Colonic mucosa (tissue), 4 donors: ENCODE data around the gene VDAC2. TPM values are rescaled to one million over a fixed set of nuclear protein-coding genes. Genes with fewer than 3 reads are reported as not detected.

ENCODE experiments used
- DNase-seq: peaks from one replicate; pipeline ENCODE4 v3.0.0-alpha.2; 2020
- H3K27ac ChIP-seq: fragments of 200-600 bp; one replicate; pipeline ENCODE4 v1.8.0; 2021
- H3K27me3 ChIP-seq: fragments of 200-600 bp; one replicate; pipeline ENCODE4 v1.8.0; 2021
- H3K36me3 ChIP-seq: fragments of 200-600 bp; one replicate; pipeline ENCODE4 v1.8.0; 2021
- H3K4me1 ChIP-seq: fragments of 200-600 bp; one replicate; pipeline ENCODE4 v1.8.0; 2021; ENCODE audit warnings: mild to moderate bottlenecking
- H3K4me3 ChIP-seq: fragments of 200-600 bp; one replicate; pipeline ENCODE4 v1.8.0; 2021
- H3K9ac ChIP-seq, 2 donors: one replicate each; pipeline ENCODE4 v1.7.0; 2013; ENCODE audit warnings: control low read depth in 2 of 2, low read depth in 2 of 2, low read length in 2 of 2
- H3K9me3 ChIP-seq: fragments of 200-600 bp; one replicate; pipeline ENCODE4 v1.8.0; 2021
- CTCF ChIP-seq: fragments of 200-600 bp; IDR thresholded peaks from one replicate; pipeline ENCODE4 v1.8.0; 2022; ENCODE audit warnings: antibody characterized with exemption, mild to moderate bottlenecking
- intact Hi-C: fragments of 100-400 bp; cut with DNase I; formaldehyde crosslinking; loops from one replicate; pipeline ENCODE4 v1.14.1; 2022
- total RNA-seq, 2 donors: library from RNA; stranded (reverse); fragmentation: NEBNext Ultra II Directional in 1 of 2; extraction: Animal tissue kit (Norgen Biotek cat#: 25700) in 1 of 2; gene quantifications; one replicate each; pipeline ENCODE4 v1.2.1, GENCODE V29; 2021
- donor health status: healthy.
- donor health status: DM: no; HTN: no; CAD: no.
- donor health status: DM: no; HTN: no; CAD: no.

VDAC2 gene
- total RNA-seq, 2 donors from 2014 or later = 314 to 430 TPM

GRCh38 chr10:75231672-75232581, 21.3 kb downstream of the VDAC2 start:
- H3K36me3 ChIP-seq = peaks cover 5% of the 10 kb centered on the region
- H3K4me1 ChIP-seq = no peaks in the 10 kb centered on the region
- H3K4me3 ChIP-seq = no peak overlapping the region
- no peaks in the 10 kb centered on the region for H3K27me3 ChIP-seq
- H3K9me3 ChIP-seq = no peaks in the 10 kb centered on the region
- H3K9ac ChIP-seq = no peak overlapping the region
- TF ChIP-seq CTCF = no peak
- H3K27ac ChIP-seq = no peak overlapping the region
- DNase-seq = no peak
- intact Hi-C loops = loop anchor here (2.0 to 10.0 kb wide), 3 partner anchors 43 to 987 kb away; a partner anchor contains a TSS

- no peaks in the 10 kb centered on the region for H3K9me3 ChIP-seq
- H3K4me1 ChIP-seq = no peaks in the 10 kb centered on the region
- intact Hi-C loops = loop anchor here (5.0 to 10.0 kb wide), 2 partner anchors 126 to 989 kb away; a partner anchor contains a TSS
- peaks cover 5% of the 10 kb centered on the region for H3K36me3 ChIP-seq
- peak overlapping the region; percentile 8 for H3K4me3 ChIP-seq
- peak; percentile 42 for DNase-seq
- H3K27ac ChIP-seq = peak overlapping the region; percentile 64
- no peak for TF ChIP-seq CTCF
- H3K27me3 ChIP-seq = no peaks in the 10 kb centered on the region
- peak overlapping the region; percentile 51 to 61 for H3K9ac ChIP-seq
Measured at GRCh38 chr10:75233444-75234016, 22.9 kb downstream of the VDAC2 start.

DNA sequence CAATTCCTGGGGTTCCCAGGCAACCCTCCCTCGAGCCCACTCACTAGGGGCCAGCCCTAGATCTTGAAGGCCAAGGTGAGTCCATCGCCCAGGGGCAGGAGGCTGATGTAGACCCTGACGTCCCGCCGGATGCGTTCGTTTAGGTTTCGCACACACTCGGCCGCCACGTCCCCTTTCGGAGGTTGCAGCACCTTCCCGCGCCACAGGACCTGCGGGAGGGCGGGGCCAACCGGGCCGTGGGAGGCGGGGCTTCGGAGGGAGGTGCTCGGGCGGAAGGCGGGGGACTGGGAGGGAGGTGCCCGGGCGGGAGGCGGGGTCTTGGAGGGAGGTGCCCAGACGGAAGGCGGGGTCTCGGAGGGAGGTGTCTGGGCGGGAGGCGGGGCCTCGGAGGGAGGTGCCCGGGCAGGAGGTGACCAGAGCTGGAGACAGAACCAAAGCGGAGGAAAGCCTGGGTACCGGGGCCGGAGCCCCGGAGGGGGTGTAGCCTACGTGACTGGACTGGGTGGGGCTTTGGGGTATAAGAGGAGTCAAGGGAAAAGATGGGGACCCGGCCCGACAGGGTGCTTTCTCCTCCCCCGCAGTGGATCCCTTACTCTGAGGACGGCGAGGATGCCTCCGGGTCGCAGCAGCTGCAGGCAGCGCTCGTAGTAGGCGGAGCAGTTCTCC, 23.6 kb downstream of the VDAC2 start:
- Histone ChIP-seq H3K27ac (peak overlapping the region; percentile 90), H3K9me3 (no peaks in the 10 kb centered on the region), H3K27me3 (no peaks in the 10 kb centered on the region), H3K36me3 (peaks cover 5% of the 10 kb centered on the region), H3K4me1 (no peaks in the 10 kb centered on the region), H3K9ac (peak overlapping the region; percentile 72 to 79), H3K4me3 (peak overlapping the region; percentile 78)
- intact Hi-C loops = loop anchor here (5.0 to 10.0 kb wide), 2 partner anchors 127 to 989 kb away; a partner anchor contains a TSS
- TF ChIP-seq CTCF = no peak
- DNase-seq = peak; percentile 99

DNA sequence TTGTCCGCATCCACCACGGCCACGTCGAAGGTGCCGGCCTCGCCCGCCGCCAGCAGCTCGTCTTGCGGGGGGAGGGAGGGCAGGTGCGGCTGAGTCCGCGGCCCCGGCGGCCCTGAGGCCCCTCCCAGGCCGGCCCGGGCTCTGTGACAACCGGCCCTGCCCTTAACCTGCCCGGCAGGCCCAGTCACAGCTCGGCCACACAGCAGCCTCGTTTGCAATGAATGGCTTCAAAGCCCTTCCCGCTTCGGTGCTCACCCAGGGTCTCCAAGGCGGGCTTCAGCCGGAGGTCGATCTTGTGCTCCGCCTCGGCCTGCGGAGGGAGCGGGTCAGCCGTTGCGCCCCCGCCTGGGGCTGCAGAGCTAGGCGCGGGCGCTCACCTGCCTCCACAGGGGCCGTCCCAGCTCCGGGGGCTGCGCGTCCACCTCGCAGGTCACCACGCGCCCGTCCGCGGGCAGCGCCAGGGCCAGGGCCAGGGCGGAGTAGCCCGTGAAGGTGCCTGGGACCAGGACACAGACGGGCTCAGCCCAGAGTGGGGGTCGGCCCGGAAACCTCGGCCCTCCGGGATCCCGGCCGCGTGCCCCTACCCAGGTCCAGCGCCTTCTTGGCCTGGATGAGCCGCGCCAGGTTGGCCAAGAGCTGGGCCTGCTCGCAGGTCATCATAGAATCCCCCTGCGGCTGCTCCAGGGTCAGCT, 24.2 kb downstream of the VDAC2 start:
- H3K9me3 ChIP-seq = no peaks in the 10 kb centered on the region
- no peaks in the 10 kb centered on the region for H3K27me3 ChIP-seq
- intact Hi-C loops = loop anchor here (5.0 to 10.0 kb wide), 2 partner anchors 128 to 990 kb away; a partner anchor contains a TSS
- TF ChIP-seq CTCF = no peak
- peak overlapping the region; percentile 90 for H3K27ac ChIP-seq
- H3K4me1 ChIP-seq = no peaks in the 10 kb centered on the region
- H3K9ac ChIP-seq = peak overlapping the region; percentile 72 to 79
- DNase-seq = no peak
- peak overlapping the region; percentile 78 for H3K4me3 ChIP-seq
- H3K36me3 ChIP-seq = peaks cover 5% of the 10 kb centered on the region
